CD4-positive, alpha-beta T cell treated with Interleukin-12 subunit alpha and Interleukin-12 subunit beta, for 1 hour (primary cell): ENCODE data around the gene CCDC106.

Source experiments
- DNase-seq: peaks from one replicate; pipeline ENCODE4 v3.0.0-alpha.2; 2020

CCDC106 gene

GRCh38 chr19:55686311-55687050 is 38.5 kb downstream of the CCDC106 start:
- no peak for DNase-seq

GRCh38 chr19:55687281-55688201 is 39.5 kb downstream of the CCDC106 start:
- no peak for DNase-seq

GRCh38 chr19:55688422-55689218 is 40.6 kb downstream of the CCDC106 start:
- DNase-seq: no peak

GRCh38 chr19:55689411-55690108 is 41.5 kb downstream of the CCDC106 start:
- no peak for DNase-seq

GRCh38 chr19:55690109-55690768 is 42.2 kb downstream of the CCDC106 start:
- DNase-seq: no peak

- DNase-seq: no peak
These were observed 42.9 kb downstream of the CCDC106 start for GRCh38 chr19:55690769-55691545.

- DNase-seq: no peak
These were observed 43.8 kb downstream of the CCDC106 start for GRCh38 chr19:55691561-55692481.

GRCh38 chr19:55692681-55693081 is 44.7 kb downstream of the CCDC106 start:
- no peak for DNase-seq

- no peak for DNase-seq
These were observed 45.4 kb downstream of the CCDC106 start for GRCh38 chr19:55693336-55693974.

- DNase-seq: no peak
These were observed 46.2 kb downstream of the CCDC106 start for GRCh38 chr19:55694241-55694655.

- DNase-seq: no peak
These were observed 46.9 kb downstream of the CCDC106 start for GRCh38 chr19:55694656-55695491.

GRCh38 chr19:55695511-55696290 is 47.7 kb downstream of the CCDC106 start:
- no peak for DNase-seq

GRCh38 chr19:55696301-55697068 is 48.5 kb downstream of the CCDC106 start:
- DNase-seq: no peak

GRCh38 chr19:55697069-55697440 is 49.0 kb downstream of the CCDC106 start:
- no peak for DNase-seq

GRCh38 chr19:55697698-55698097 is 49.7 kb downstream of the CCDC106 start:
- DNase-seq: no peak

- no peak for DNase-seq
These were observed 50.2 kb downstream of the CCDC106 start for GRCh38 chr19:55698256-55698655.

GRCh38 chr19:55699221-55699620 is 51.2 kb downstream of the CCDC106 start:
- DNase-seq: no peak
